GM23338 (cell line): Measurements from ENCODE around the gene PRUNE1. TPM values are rescaled to one million over a fixed set of nuclear protein-coding genes. Genes with fewer than 3 reads are reported as not detected.

Experiments used
- ZNF114 ChIP-seq: fragments of 250-450 bp; sonication (Bioruptor Pico); IDR thresholded peaks from 2 replicates; pipeline ENCODE4 v1.5.0; 2020; ENCODE audit warnings: mild to moderate bottlenecking, moderate library complexity
- polyA plus RNA-seq: library from polyadenylated mRNA; unstranded; fragments of >200 nt; fragmentation: Nextera tagmentation; extraction: Ambion mirVana; gene quantifications from 2 replicates; pipeline ENCODE4 v1.2.1, GENCODE V29; 2016
- small RNA-seq: library from RNA; depleted of rRNA; stranded (forward); fragments of <200 nt; gene quantifications from one replicate; pipeline ENCODE3, GENCODE V24; 2014; ENCODE audit warnings: low replicate concordance
- total RNA-seq: library from RNA; depleted of rRNA; stranded (reverse); fragments of >200 nt; shearing (Covaris generic); gene quantifications from 2 replicates; pipeline ENCODE4 v1.2.3, GENCODE V29; 2014; rRNA removed

The PRUNE1 gene
- total and polyA plus RNA-seq, 2 experiments from 2014 or later: 14.7 to 33.2 TPM

GRCh38 chr1:151072224-151072623 lies 64.0 kb downstream of the PRUNE1 start (continued):
- no peak for TF ChIP-seq ZNF114 (CRISPR knock-in tag)

Small RNA genes lying within 50 kb of the gene (small RNA-seq; reads per million reads assigned to genes)
- not detected for gene RNU6-884P

Other genes with a start within 250 kb of the PRUNE1 start
- gene CTSS, start 242.7 kb upstream of the PRUNE1 start, total RNA-seq: not detected in 2 replicates
- gene CTSS, start 242.7 kb upstream of the PRUNE1 start, polyA plus RNA-seq: 0.16 TPM in 1 of 2 replicates, not detected in the other
- 1.7 and 2.8 TPM in 2 replicates for gene CTSK, start 200.2 kb upstream of the PRUNE1 start, total RNA-seq
- 2.7 and 3.3 TPM in 2 replicates for gene CTSK, start 200.2 kb upstream of the PRUNE1 start, polyA plus RNA-seq
- 30.3 and 31.9 TPM in 2 replicates for gene ARNT, start 131.8 kb upstream of the PRUNE1 start, total RNA-seq
- gene ARNT, start 131.8 kb upstream of the PRUNE1 start, polyA plus RNA-seq: 10.5 and 11.4 TPM in 2 replicates
- not detected in 2 replicates for gene CTXND2, start 121.3 kb upstream of the PRUNE1 start, total RNA-seq
- not detected in 2 replicates for gene CTXND2, start 121.3 kb upstream of the PRUNE1 start, polyA plus RNA-seq
- 33.0 and 47.4 TPM in 2 replicates for gene SETDB1, start 82.1 kb upstream of the PRUNE1 start, total RNA-seq
- 15.1 and 16.9 TPM in 2 replicates for gene SETDB1, start 82.1 kb upstream of the PRUNE1 start, polyA plus RNA-seq
- 120 and 122 TPM in 2 replicates for gene CERS2, start 33.6 kb upstream of the PRUNE1 start, total RNA-seq
- gene CERS2, start 33.6 kb upstream of the PRUNE1 start, polyA plus RNA-seq: 75.1 and 83.3 TPM in 2 replicates
- 1.7 and 2.2 TPM in 2 replicates for gene ANXA9, start 26.2 kb upstream of the PRUNE1 start, total RNA-seq
- 1.0 and 1.4 TPM in 2 replicates for gene ANXA9, start 26.2 kb upstream of the PRUNE1 start, polyA plus RNA-seq
- 9.7 and 10.3 TPM in 2 replicates for gene MINDY1, start 1.5 kb upstream of the PRUNE1 start, total RNA-seq
- 4.2 and 4.5 TPM in 2 replicates for gene MINDY1, start 1.5 kb upstream of the PRUNE1 start, polyA plus RNA-seq
- gene BNIPL, start 28.1 kb downstream of the PRUNE1 start, total RNA-seq: 1.2 and 2.4 TPM in 2 replicates
- gene BNIPL, start 28.1 kb downstream of the PRUNE1 start, polyA plus RNA-seq: 0.59 and 0.91 TPM in 2 replicates
- gene C1orf56, start 39.3 kb downstream of the PRUNE1 start, total RNA-seq: 1.6 and 3.9 TPM in 2 replicates
- gene C1orf56, start 39.3 kb downstream of the PRUNE1 start, polyA plus RNA-seq: 26.3 and 27.8 TPM in 2 replicates
- gene CDC42SE1, start 51.2 kb downstream of the PRUNE1 start, total RNA-seq: 44.9 and 49.1 TPM in 2 replicates
- 18.3 and 18.4 TPM in 2 replicates for gene CDC42SE1, start 51.2 kb downstream of the PRUNE1 start, polyA plus RNA-seq
- gene MLLT11, start 51.9 kb downstream of the PRUNE1 start, total RNA-seq: 10.6 and 11.3 TPM in 2 replicates
- gene MLLT11, start 51.9 kb downstream of the PRUNE1 start, polyA plus RNA-seq: 19.7 and 22.6 TPM in 2 replicates
- gene GABPB2, start 62.3 kb downstream of the PRUNE1 start, total RNA-seq: 2.6 and 2.8 TPM in 2 replicates
- gene GABPB2, start 62.3 kb downstream of the PRUNE1 start, polyA plus RNA-seq: 0.82 and 1.1 TPM in 2 replicates
- gene SEMA6C, start 138.2 kb downstream of the PRUNE1 start, total RNA-seq: 12.3 and 24.4 TPM in 2 replicates
- 6.2 and 8.5 TPM in 2 replicates for gene SEMA6C, start 138.2 kb downstream of the PRUNE1 start, polyA plus RNA-seq
- gene TNFAIP8L2, start 148.2 kb downstream of the PRUNE1 start, total RNA-seq: not detected in 2 replicates
- gene TNFAIP8L2, start 148.2 kb downstream of the PRUNE1 start, polyA plus RNA-seq: 0.40 and 0.49 TPM in 2 replicates
- 5.7 and 6.4 TPM in 2 replicates for gene LYSMD1, start 157.5 kb downstream of the PRUNE1 start, total RNA-seq
- 3.6 and 4.0 TPM in 2 replicates for gene LYSMD1, start 157.5 kb downstream of the PRUNE1 start, polyA plus RNA-seq
- 26.3 and 27.1 TPM in 2 replicates for gene SCNM1, start 157.7 kb downstream of the PRUNE1 start, total RNA-seq
- 88.9 and 92.3 TPM in 2 replicates for gene SCNM1, start 157.7 kb downstream of the PRUNE1 start, polyA plus RNA-seq
- gene TMOD4, start 167.5 kb downstream of the PRUNE1 start, total RNA-seq: 1.3 TPM in 1 of 2 replicates, not detected in the other
- not detected in 2 replicates for gene TMOD4, start 167.5 kb downstream of the PRUNE1 start, polyA plus RNA-seq
- 60.2 and 64.0 TPM in 2 replicates for gene VPS72, start 181.7 kb downstream of the PRUNE1 start, total RNA-seq
- gene VPS72, start 181.7 kb downstream of the PRUNE1 start, polyA plus RNA-seq: 90.3 and 95.3 TPM in 2 replicates
- gene PIP5K1A, start 190.1 kb downstream of the PRUNE1 start, total RNA-seq: 61.4 and 63.3 TPM in 2 replicates
- gene PIP5K1A, start 190.1 kb downstream of the PRUNE1 start, polyA plus RNA-seq: 23.2 and 31.4 TPM in 2 replicates
- gene PSMD4, start 246.3 kb downstream of the PRUNE1 start, total RNA-seq: 165 and 171 TPM in 2 replicates
- 235 and 263 TPM in 2 replicates for gene PSMD4, start 246.3 kb downstream of the PRUNE1 start, polyA plus RNA-seq